Stimulated activated naive CD8-positive, alpha-beta T cell treated with anti-CD3 and anti-CD28 coated beads, Interleukin-15, amount 100 ng/mL, for 72 hours (primary cell): ENCODE results near the gene CELF2.

Experiments
- ATAC-seq: fragments of 150-1000 bp; cut with Tn5 transposase; 2 replicates; pipeline ENCODE4 v1.10.0; 2021; ENCODE audit warnings: mild to moderate bottlenecking, moderate library complexity
- DNase-seq, 2 donors: peaks; one replicate each; pipeline ENCODE4 v3.0.0; 2021 to 2022
- H3K27ac Mint-ChIP-seq, 2 donors: one replicate each; pipeline ENCODE4 v1.8.0; 2022; ENCODE audit warnings: mild to moderate bottlenecking in 2 of 2, mixed read lengths in 2 of 2, moderate library complexity in 2 of 2
- H3K27me3 Mint-ChIP-seq: one replicate; pipeline ENCODE4 v1.8.0; 2022; ENCODE audit warnings: mixed read lengths
- H3K4me1 Mint-ChIP-seq: one replicate; pipeline ENCODE4 v1.8.0; 2022; ENCODE audit warnings: mild to moderate bottlenecking, mixed read lengths
- H3K4me3 Mint-ChIP-seq, 2 donors: one replicate each; pipeline ENCODE4 v1.8.0; 2022; ENCODE audit warnings: mild to moderate bottlenecking in 2 of 2, mixed read lengths in 2 of 2, moderate library complexity in 1 of 2
- H3K9me3 Mint-ChIP-seq, 2 donors: one replicate each; pipeline ENCODE4 v1.8.0; 2022; ENCODE audit warnings: mixed read lengths in 2 of 2

The CELF2 gene

GRCh38 chr10:11266426-11266825, 248.8 kb downstream of the CELF2 start:
- H3K4me1 Mint-ChIP-seq = peaks cover 93% of the 10 kb centered on the region
- H3K4me3 Mint-ChIP-seq = no peak overlapping the region
- no peak overlapping the region for H3K27ac Mint-ChIP-seq
- ATAC-seq (no peak), DNase-seq (no peak)
- H3K27me3 Mint-ChIP-seq = no peaks in the 10 kb centered on the region
- no peaks in the 10 kb centered on the region for H3K9me3 Mint-ChIP-seq

GRCh38 chr10:11270135-11270857, 252.6 kb downstream of the CELF2 start:
- Mint-ChIP-seq H3K4me3 (peak overlapping the region; percentile 28 to 31), H3K4me1 (peaks cover 87% of the 10 kb centered on the region), H3K27ac (peak overlapping the region; percentile 89 to 92)

GRCh38 chr10:11270858-11271179, 253.1 kb downstream of the CELF2 start:
- Mint-ChIP-seq H3K27ac (peak overlapping the region in 1 of 2 donors; percentile 92), H3K27me3 (no peaks in the 10 kb centered on the region), H3K9me3 (no peaks in the 10 kb centered on the region), H3K4me3 (no peak overlapping the region), H3K4me1 (peaks cover 87% of the 10 kb centered on the region)
- ATAC-seq (no peak), DNase-seq (no peak)

More at GRCh38 chr10:11270135-11270857, 252.6 kb downstream of the CELF2 start:
- Mint-ChIP-seq H3K9me3 (no peaks in the 10 kb centered on the region), H3K27me3 (no peaks in the 10 kb centered on the region)
- DNase-seq = peak; percentile 62 to 76
- peak; percentile 83 for ATAC-seq

GRCh38 chr10:11272915-11273389, 255.3 kb downstream of the CELF2 start:
- peak; percentile 80 for ATAC-seq
- Mint-ChIP-seq H3K27ac (peak overlapping the region; percentile 85 to 95), H3K9me3 (no peaks in the 10 kb centered on the region), H3K4me1 (peaks cover 83% of the 10 kb centered on the region), H3K27me3 (no peaks in the 10 kb centered on the region), H3K4me3 (peak overlapping the region; percentile 35 to 48)
- DNase-seq = peak in 1 of 2 donors; percentile 44

GRCh38 chr10:11274452-11274851, 256.8 kb downstream of the CELF2 start:
- Mint-ChIP-seq H3K4me3 (no peak overlapping the region), H3K27ac (no peak overlapping the region)

GRCh38 chr10:11275651-11276050, 258.0 kb downstream of the CELF2 start:
- no peak overlapping the region for H3K4me3 Mint-ChIP-seq
- peaks cover 63% of the 10 kb centered on the region for H3K4me1 Mint-ChIP-seq
- ATAC-seq (no peak), DNase-seq (no peak)
- H3K27ac Mint-ChIP-seq = peak overlapping the region; percentile 65 to 83
- no peaks in the 10 kb centered on the region for H3K9me3 Mint-ChIP-seq
- H3K27me3 Mint-ChIP-seq = no peaks in the 10 kb centered on the region

More at GRCh38 chr10:11274452-11274851, 256.8 kb downstream of the CELF2 start:
- Mint-ChIP-seq H3K9me3 (no peaks in the 10 kb centered on the region), H3K27me3 (no peaks in the 10 kb centered on the region), H3K4me1 (peaks cover 68% of the 10 kb centered on the region)
- ATAC-seq (no peak), DNase-seq (no peak)

GRCh38 chr10:11276449-11276990, 258.8 kb downstream of the CELF2 start:
- peak overlapping the region in 1 of 2 donors; percentile 80 for H3K27ac Mint-ChIP-seq
- no peaks in the 10 kb centered on the region for H3K9me3 Mint-ChIP-seq
- DNase-seq = no peak
- peaks cover 62% of the 10 kb centered on the region for H3K4me1 Mint-ChIP-seq
- H3K27me3 Mint-ChIP-seq = no peaks in the 10 kb centered on the region
- no peak for ATAC-seq
- no peak overlapping the region for H3K4me3 Mint-ChIP-seq

- no peak overlapping the region for H3K27ac Mint-ChIP-seq
- no peak overlapping the region for H3K4me3 Mint-ChIP-seq
- peaks cover 41% of the 10 kb centered on the region for H3K4me1 Mint-ChIP-seq
- H3K27me3 Mint-ChIP-seq = no peaks in the 10 kb centered on the region
- ATAC-seq = no peak
- no peak for DNase-seq
- H3K9me3 Mint-ChIP-seq = no peaks in the 10 kb centered on the region
Measured at GRCh38 chr10:11279314-11279713, 261.6 kb downstream of the CELF2 start.

GRCh38 chr10:11280187-11280932, 262.7 kb downstream of the CELF2 start:
- H3K27me3 Mint-ChIP-seq = no peaks in the 10 kb centered on the region
- no peaks in the 10 kb centered on the region for H3K9me3 Mint-ChIP-seq

GRCh38 chr10:11282156-11282555, 264.5 kb downstream of the CELF2 start:
- no peak for ATAC-seq
- no peaks in the 10 kb centered on the region for H3K27me3 Mint-ChIP-seq
- DNase-seq = no peak
- no peak overlapping the region for H3K27ac Mint-ChIP-seq
- H3K4me1 Mint-ChIP-seq = peaks cover 15% of the 10 kb centered on the region
- no peak overlapping the region for H3K4me3 Mint-ChIP-seq
- no peaks in the 10 kb centered on the region for H3K9me3 Mint-ChIP-seq

More at GRCh38 chr10:11280187-11280932, 262.7 kb downstream of the CELF2 start:
- peaks cover 31% of the 10 kb centered on the region for H3K4me1 Mint-ChIP-seq
- no peak overlapping the region for H3K4me3 Mint-ChIP-seq
- ATAC-seq (no peak), DNase-seq (no peak)
- peak overlapping the region in 1 of 2 donors; percentile 96 for H3K27ac Mint-ChIP-seq

GRCh38 chr10:11282661-11283060, 265.0 kb downstream of the CELF2 start:
- H3K4me3 Mint-ChIP-seq = peak overlapping the region in 1 of 2 donors; percentile 10
- no peaks in the 10 kb centered on the region for H3K27me3 Mint-ChIP-seq
- H3K4me1 Mint-ChIP-seq = peaks cover 12% of the 10 kb centered on the region
- no peaks in the 10 kb centered on the region for H3K9me3 Mint-ChIP-seq
- no peak for ATAC-seq
- no peak for DNase-seq
- no peak overlapping the region for H3K27ac Mint-ChIP-seq

- H3K9me3 Mint-ChIP-seq = no peaks in the 10 kb centered on the region
- peaks cover 30% of the 10 kb centered on the region for H3K4me1 Mint-ChIP-seq
- no peak for DNase-seq
- no peak for ATAC-seq
- no peak overlapping the region for H3K4me3 Mint-ChIP-seq
- H3K27ac Mint-ChIP-seq = no peak overlapping the region
- no peaks in the 10 kb centered on the region for H3K27me3 Mint-ChIP-seq
Measured at GRCh38 chr10:11284291-11285085, 266.8 kb downstream of the CELF2 start.

- no peak for ATAC-seq
- Mint-ChIP-seq H3K27me3 (no peaks in the 10 kb centered on the region), H3K9me3 (no peaks in the 10 kb centered on the region), H3K27ac (no peak overlapping the region), H3K4me3 (no peak overlapping the region), H3K4me1 (peaks cover 29% of the 10 kb centered on the region)
- no peak for DNase-seq
Measured at GRCh38 chr10:11285171-11285570, 267.5 kb downstream of the CELF2 start.

- ATAC-seq (peak; percentile 32), DNase-seq (no peak)
- peaks cover 28% of the 10 kb centered on the region for H3K4me1 Mint-ChIP-seq
- H3K4me3 Mint-ChIP-seq = no peak overlapping the region
- no peaks in the 10 kb centered on the region for H3K27me3 Mint-ChIP-seq
- no peaks in the 10 kb centered on the region for H3K9me3 Mint-ChIP-seq
- H3K27ac Mint-ChIP-seq = peak overlapping the region in 1 of 2 donors; percentile 79
Measured at GRCh38 chr10:11286261-11286852, 268.7 kb downstream of the CELF2 start.

GRCh38 chr10:11288302-11288701, 270.6 kb downstream of the CELF2 start:
- H3K27ac Mint-ChIP-seq = no peak overlapping the region
- no peak overlapping the region for H3K4me3 Mint-ChIP-seq
- peaks cover 36% of the 10 kb centered on the region for H3K4me1 Mint-ChIP-seq
- no peak for ATAC-seq
- no peak for DNase-seq
- H3K27me3 Mint-ChIP-seq = no peaks in the 10 kb centered on the region
- no peaks in the 10 kb centered on the region for H3K9me3 Mint-ChIP-seq
